HEK293 (cell line): Measurements from ENCODE around the gene EDA2R.

Experiments
- FEZF1 ChIP-seq: fragments of 450-650 bp; formaldehyde crosslinking; IDR thresholded peaks from 2 replicates; pipeline ENCODE4 v1.5.1; 2016; ENCODE audit warnings: missing biosample characterization, missing genetic modification characterization
- SP2 ChIP-seq: fragments of 450-650 bp; formaldehyde crosslinking; IDR thresholded peaks from 2 replicates; pipeline ENCODE4 v1.5.1; 2016; ENCODE audit warnings: missing biosample characterization, missing genetic modification characterization
- YY1 ChIP-seq: fragments of 450-650 bp; formaldehyde crosslinking; IDR thresholded peaks from 2 replicates; pipeline ENCODE4 v1.5.1; 2018; ENCODE audit warnings: missing biosample characterization, missing genetic modification characterization
- YY2 ChIP-seq: fragments of 450-650 bp; formaldehyde crosslinking; IDR thresholded peaks from 2 replicates; pipeline ENCODE4 v1.5.1; 2016; ENCODE audit warnings: missing biosample characterization, missing genetic modification characterization
- ZNF2 ChIP-seq: fragments of 450-650 bp; formaldehyde crosslinking; IDR thresholded peaks from 2 replicates; pipeline ENCODE4 v1.5.1; 2016; ENCODE audit warnings: missing biosample characterization, missing genetic modification characterization
- ZNF423 ChIP-seq: fragments of 450-650 bp; formaldehyde crosslinking; IDR thresholded peaks from 2 replicates; pipeline ENCODE4 v1.5.1; 2016; ENCODE audit warnings: missing biosample characterization, missing genetic modification characterization
- ZNF521 ChIP-seq: fragments of 450-650 bp; formaldehyde crosslinking; IDR thresholded peaks from 2 replicates; pipeline ENCODE4 v1.5.1; 2017; ENCODE audit warnings: missing biosample characterization, mild to moderate bottlenecking, missing genetic modification characterization
- ZNF571 ChIP-seq: fragments of 450-650 bp; formaldehyde crosslinking; IDR thresholded peaks from 2 replicates; pipeline ENCODE4 v1.5.0; 2017; ENCODE audit warnings: missing biosample characterization, missing genetic modification characterization
- ZNF660 ChIP-seq: fragments of 450-650 bp; IDR thresholded peaks from 2 replicates; pipeline ENCODE4 v1.5.1; 2018; ENCODE audit warnings: missing biosample characterization, mild to moderate bottlenecking, missing genetic modification characterization
- ZNF777 ChIP-seq: fragments of 450-650 bp; formaldehyde crosslinking; IDR thresholded peaks from 2 replicates; pipeline ENCODE4 v1.5.1; 2017; ENCODE audit warnings: missing biosample characterization, missing genetic modification characterization, borderline replicate concordance
- TF ChIP-seq, protein P1 (sequence below): fragments of 450-650 bp; formaldehyde crosslinking; IDR thresholded peaks from 2 replicates; pipeline ENCODE4 v1.5.1; 2016; ENCODE audit warnings: missing biosample characterization, missing genetic modification characterization
- TF ChIP-seq, protein P2 (sequence below): fragments of 450-650 bp; formaldehyde crosslinking; IDR thresholded peaks from 2 replicates; pipeline ENCODE4 v1.5.1; 2016; ENCODE audit warnings: missing biosample characterization, missing genetic modification characterization
- TF ChIP-seq, protein P3 (sequence below): sonication (generic); formaldehyde crosslinking; IDR thresholded peaks from 2 replicates; pipeline ENCODE4 v1.8.1; 2022; ENCODE audit warnings: mild to moderate bottlenecking, moderate library complexity, missing genetic modification reagents
- TF ChIP-seq, protein P4 (sequence below): fragments of 450-650 bp; formaldehyde crosslinking; IDR thresholded peaks from 2 replicates; pipeline ENCODE4 v1.5.1; 2016; ENCODE audit warnings: missing biosample characterization, missing genetic modification characterization

DNA sequence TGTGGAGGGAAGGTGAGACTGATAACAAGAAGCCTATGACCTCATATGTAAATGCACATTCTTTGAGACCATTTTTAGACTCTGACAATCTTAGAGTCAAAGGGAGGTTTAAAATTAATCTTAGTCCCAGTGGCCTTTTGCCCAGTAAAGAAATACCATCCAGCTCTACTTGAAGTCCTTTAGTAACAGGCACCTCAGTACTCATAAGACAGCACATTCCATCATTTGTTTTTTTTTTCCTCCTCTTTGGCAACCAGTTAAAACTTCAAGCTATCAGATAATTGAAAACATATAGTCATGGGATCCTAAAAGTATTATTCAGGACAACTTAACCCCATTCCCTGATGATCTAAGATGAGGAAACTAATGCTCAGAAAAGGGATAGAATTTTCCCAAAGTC lies 4.6 kb downstream of the EDA2R start:
- TF ChIP-seq SP2 (tag by site-specific recombination) (no peak), ZNF521 (tag by site-specific recombination) (no peak), YY1 (no peak), ZNF571 (tag by site-specific recombination) (no peak), ZNF423 (tag by site-specific recombination) (no peak), FEZF1 (tag by site-specific recombination) (no peak), YY2 (no peak), ZNF2 (tag by site-specific recombination) (no peak), ZNF660 (tag by site-specific recombination) (no peak), ZNF777 (tag by site-specific recombination) (no peak)
- TF ChIP-seq, protein P1, sequence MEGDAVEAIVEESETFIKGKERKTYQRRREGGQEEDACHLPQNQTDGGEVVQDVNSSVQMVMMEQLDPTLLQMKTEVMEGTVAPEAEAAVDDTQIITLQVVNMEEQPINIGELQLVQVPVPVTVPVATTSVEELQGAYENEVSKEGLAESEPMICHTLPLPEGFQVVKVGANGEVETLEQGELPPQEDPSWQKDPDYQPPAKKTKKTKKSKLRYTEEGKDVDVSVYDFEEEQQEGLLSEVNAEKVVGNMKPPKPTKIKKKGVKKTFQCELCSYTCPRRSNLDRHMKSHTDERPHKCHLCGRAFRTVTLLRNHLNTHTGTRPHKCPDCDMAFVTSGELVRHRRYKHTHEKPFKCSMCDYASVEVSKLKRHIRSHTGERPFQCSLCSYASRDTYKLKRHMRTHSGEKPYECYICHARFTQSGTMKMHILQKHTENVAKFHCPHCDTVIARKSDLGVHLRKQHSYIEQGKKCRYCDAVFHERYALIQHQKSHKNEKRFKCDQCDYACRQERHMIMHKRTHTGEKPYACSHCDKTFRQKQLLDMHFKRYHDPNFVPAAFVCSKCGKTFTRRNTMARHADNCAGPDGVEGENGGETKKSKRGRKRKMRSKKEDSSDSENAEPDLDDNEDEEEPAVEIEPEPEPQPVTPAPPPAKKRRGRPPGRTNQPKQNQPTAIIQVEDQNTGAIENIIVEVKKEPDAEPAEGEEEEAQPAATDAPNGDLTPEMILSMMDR = no peak
- TF ChIP-seq, protein P2, sequence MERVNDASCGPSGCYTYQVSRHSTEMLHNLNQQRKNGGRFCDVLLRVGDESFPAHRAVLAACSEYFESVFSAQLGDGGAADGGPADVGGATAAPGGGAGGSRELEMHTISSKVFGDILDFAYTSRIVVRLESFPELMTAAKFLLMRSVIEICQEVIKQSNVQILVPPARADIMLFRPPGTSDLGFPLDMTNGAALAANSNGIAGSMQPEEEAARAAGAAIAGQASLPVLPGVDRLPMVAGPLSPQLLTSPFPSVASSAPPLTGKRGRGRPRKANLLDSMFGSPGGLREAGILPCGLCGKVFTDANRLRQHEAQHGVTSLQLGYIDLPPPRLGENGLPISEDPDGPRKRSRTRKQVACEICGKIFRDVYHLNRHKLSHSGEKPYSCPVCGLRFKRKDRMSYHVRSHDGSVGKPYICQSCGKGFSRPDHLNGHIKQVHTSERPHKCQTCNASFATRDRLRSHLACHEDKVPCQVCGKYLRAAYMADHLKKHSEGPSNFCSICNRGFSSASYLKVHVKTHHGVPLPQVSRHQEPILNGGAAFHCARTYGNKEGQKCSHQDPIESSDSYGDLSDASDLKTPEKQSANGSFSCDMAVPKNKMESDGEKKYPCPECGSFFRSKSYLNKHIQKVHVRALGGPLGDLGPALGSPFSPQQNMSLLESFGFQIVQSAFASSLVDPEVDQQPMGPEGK (tag by site-specific recombination) = no peak
- TF ChIP-seq, protein P3, sequence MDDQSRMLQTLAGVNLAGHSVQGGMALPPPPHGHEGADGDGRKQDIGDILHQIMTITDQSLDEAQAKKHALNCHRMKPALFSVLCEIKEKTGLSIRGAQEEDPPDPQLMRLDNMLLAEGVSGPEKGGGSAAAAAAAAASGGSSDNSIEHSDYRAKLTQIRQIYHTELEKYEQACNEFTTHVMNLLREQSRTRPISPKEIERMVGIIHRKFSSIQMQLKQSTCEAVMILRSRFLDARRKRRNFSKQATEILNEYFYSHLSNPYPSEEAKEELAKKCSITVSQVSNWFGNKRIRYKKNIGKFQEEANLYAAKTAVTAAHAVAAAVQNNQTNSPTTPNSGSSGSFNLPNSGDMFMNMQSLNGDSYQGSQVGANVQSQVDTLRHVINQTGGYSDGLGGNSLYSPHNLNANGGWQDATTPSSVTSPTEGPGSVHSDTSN (CRISPR knock-in tag) = no peak
- TF ChIP-seq, protein P4, sequence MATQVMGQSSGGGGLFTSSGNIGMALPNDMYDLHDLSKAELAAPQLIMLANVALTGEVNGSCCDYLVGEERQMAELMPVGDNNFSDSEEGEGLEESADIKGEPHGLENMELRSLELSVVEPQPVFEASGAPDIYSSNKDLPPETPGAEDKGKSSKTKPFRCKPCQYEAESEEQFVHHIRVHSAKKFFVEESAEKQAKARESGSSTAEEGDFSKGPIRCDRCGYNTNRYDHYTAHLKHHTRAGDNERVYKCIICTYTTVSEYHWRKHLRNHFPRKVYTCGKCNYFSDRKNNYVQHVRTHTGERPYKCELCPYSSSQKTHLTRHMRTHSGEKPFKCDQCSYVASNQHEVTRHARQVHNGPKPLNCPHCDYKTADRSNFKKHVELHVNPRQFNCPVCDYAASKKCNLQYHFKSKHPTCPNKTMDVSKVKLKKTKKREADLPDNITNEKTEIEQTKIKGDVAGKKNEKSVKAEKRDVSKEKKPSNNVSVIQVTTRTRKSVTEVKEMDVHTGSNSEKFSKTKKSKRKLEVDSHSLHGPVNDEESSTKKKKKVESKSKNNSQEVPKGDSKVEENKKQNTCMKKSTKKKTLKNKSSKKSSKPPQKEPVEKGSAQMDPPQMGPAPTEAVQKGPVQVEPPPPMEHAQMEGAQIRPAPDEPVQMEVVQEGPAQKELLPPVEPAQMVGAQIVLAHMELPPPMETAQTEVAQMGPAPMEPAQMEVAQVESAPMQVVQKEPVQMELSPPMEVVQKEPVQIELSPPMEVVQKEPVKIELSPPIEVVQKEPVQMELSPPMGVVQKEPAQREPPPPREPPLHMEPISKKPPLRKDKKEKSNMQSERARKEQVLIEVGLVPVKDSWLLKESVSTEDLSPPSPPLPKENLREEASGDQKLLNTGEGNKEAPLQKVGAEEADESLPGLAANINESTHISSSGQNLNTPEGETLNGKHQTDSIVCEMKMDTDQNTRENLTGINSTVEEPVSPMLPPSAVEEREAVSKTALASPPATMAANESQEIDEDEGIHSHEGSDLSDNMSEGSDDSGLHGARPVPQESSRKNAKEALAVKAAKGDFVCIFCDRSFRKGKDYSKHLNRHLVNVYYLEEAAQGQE (tag by site-specific recombination) = no peak
